Stimulated activated CD4-positive, alpha-beta T cell treated with anti-CD3 and anti-CD28 coated beads, Interleukin-4, amount 100 ng/mL, for 48 hours (primary cell): ENCODE data around the gene LSG1.
"Not testable (repeated sequence)": the region's sequence is repeated elsewhere in the genome, so short reads cannot be mapped to it uniquely, and the experiment has no call there.

Experiments used
- DNase-seq, 2 donors: peaks; one replicate each; pipeline ENCODE4 v3.0.0-alpha.2; 2020; ENCODE audit warnings: low read depth in 2 of 2

Gene LSG1

GRCh38 chr3:194657439-194657838, 14.6 kb downstream of the LSG1 start:
- no peak for DNase-seq

- no peak for DNase-seq
Observed at GRCh38 chr3:194654443-194654842, 17.5 kb downstream of the LSG1 start.

- DNase-seq: no peak
Observed at GRCh38 chr3:194647747-194648146, 24.2 kb downstream of the LSG1 start.

GRCh38 chr3:194642769-194643168, 29.2 kb downstream of the LSG1 start:
- no peak for DNase-seq

GRCh38 chr3:194640829-194641228, 31.2 kb downstream of the LSG1 start:
- peak in 1 of 2 donors; percentile 26 for DNase-seq

- no peak for DNase-seq
Observed at GRCh38 chr3:194638991-194639605, 32.9 kb downstream of the LSG1 start.

GRCh38 chr3:194637541-194638400, 34.2 kb downstream of the LSG1 start:
- DNase-seq: no peak

GRCh38 chr3:194637066-194637465, 34.9 kb downstream of the LSG1 start:
- no peak for DNase-seq

- peak; percentile 45 to 58 for DNase-seq
Observed at GRCh38 chr3:194633349-194634004, 38.5 kb downstream of the LSG1 start, which contains the start of gene TMEM44. TSS of gene TMEM44 (minus strand) at chr3:194633419. CDS start at chr3:194633215, 204 bp downstream.

GRCh38 chr3:194632809-194633348, 39.1 kb downstream of the LSG1 start:
- peak; percentile 7 to 18 for DNase-seq

- no peak for DNase-seq
Observed at GRCh38 chr3:194632226-194632808, 39.7 kb downstream of the LSG1 start.

GRCh38 chr3:194631696-194632095, 40.3 kb downstream of the LSG1 start:
- no peak for DNase-seq

- DNase-seq: not testable (repeated sequence)
Observed at GRCh38 chr3:194630681-194631080, 41.3 kb downstream of the LSG1 start.

GRCh38 chr3:194624956-194625355, 47.0 kb downstream of the LSG1 start:
- DNase-seq: no peak

- DNase-seq: no peak
Observed at GRCh38 chr3:194623449-194624290, 48.3 kb downstream of the LSG1 start.

- no peak for DNase-seq
Observed at GRCh38 chr3:194622621-194623340, 49.2 kb downstream of the LSG1 start.

- DNase-seq: no peak
Observed at GRCh38 chr3:194621947-194622346, 50.0 kb downstream of the LSG1 start.

GRCh38 chr3:194620196-194620595, 51.8 kb downstream of the LSG1 start:
- no peak for DNase-seq

GRCh38 chr3:194619741-194620140, 52.2 kb downstream of the LSG1 start:
- DNase-seq: no peak
